Neutrophil (primary cell): Measurements from ENCODE around the gene MED28.

Experiments used
- H3K27ac ChIP-seq: fragments of 200-600 bp; sonication (generic); 2 replicates; pipeline ENCODE4 v1.5.1; 2016; ENCODE audit warnings: mild to moderate bottlenecking, moderate library complexity
- H3K27me3 ChIP-seq: fragments of 200-600 bp; sonication (generic); 2 replicates; pipeline ENCODE4 v1.6.0; 2016; ENCODE audit warnings: mild to moderate bottlenecking
- H3K36me3 ChIP-seq: fragments of 200-600 bp; sonication (generic); 2 replicates; pipeline ENCODE4 v1.5.1; 2017
- H3K4me1 ChIP-seq, 2 experiments: fragments of 200-600 bp in 1 of 2; sonication (generic) in 1 of 2; 1 replicate in 1 of 2; 2 replicates in 1 of 2; pipeline versions ENCODE4 v1.5.1 to v1.6.1; 2013 to 2016; ENCODE audit warnings: low read depth in 1 of 2, low read length in 1 of 2, mild to moderate bottlenecking in 1 of 2, moderate library complexity in 1 of 2; ENCODE audit not compliant: control insufficient read depth in 1 of 2, insufficient read depth in 1 of 2
- H3K4me3 ChIP-seq, 2 experiments: fragments of 200-600 bp in 1 of 2; sonication (generic) in 1 of 2; 1 replicate in 1 of 2; 2 replicates in 1 of 2; pipeline ENCODE4 v1.5.1; 2013 to 2016; ENCODE audit warnings: low read depth in 1 of 2, low read length in 1 of 2, mild to moderate bottlenecking in 1 of 2, moderate library complexity in 1 of 2
- H3K9me3 ChIP-seq: fragments of 200-600 bp; sonication (generic); 2 replicates; pipeline ENCODE4 v1.5.1; 2016
- CTCF ChIP-seq: fragments of 200-600 bp; sonication (generic); IDR thresholded peaks from 2 replicates; pipeline ENCODE4 v1.5.1; 2016; ENCODE audit warnings: antibody characterized with exemption

Gene MED28

GRCh38 chr4:17599826-17600225 lies 14.6 kb upstream of the MED28 start:
- Histone ChIP-seq H3K36me3 (peaks cover 27% of the 10 kb centered on the region), H3K9me3 (no peaks in the 10 kb centered on the region), H3K27me3 (no peaks in the 10 kb centered on the region), H3K4me1 (no peaks in the 10 kb centered on the region), H3K4me3 (no peak overlapping the region), H3K27ac (no peak overlapping the region)
- no peak for TF ChIP-seq CTCF

- H3K4me1 ChIP-seq, result no peaks in the 10 kb centered on the region
- no peaks in the 10 kb centered on the region for H3K27me3 ChIP-seq
- H3K36me3 ChIP-seq, result peaks cover 13% of the 10 kb centered on the region
- H3K4me3 ChIP-seq, result no peak overlapping the region
- no peaks in the 10 kb centered on the region for H3K9me3 ChIP-seq
- TF ChIP-seq CTCF, result no peak
- no peak overlapping the region for H3K27ac ChIP-seq
These were observed 9.2 kb upstream of the MED28 start for GRCh38 chr4:17605236-17605635.

DNA sequence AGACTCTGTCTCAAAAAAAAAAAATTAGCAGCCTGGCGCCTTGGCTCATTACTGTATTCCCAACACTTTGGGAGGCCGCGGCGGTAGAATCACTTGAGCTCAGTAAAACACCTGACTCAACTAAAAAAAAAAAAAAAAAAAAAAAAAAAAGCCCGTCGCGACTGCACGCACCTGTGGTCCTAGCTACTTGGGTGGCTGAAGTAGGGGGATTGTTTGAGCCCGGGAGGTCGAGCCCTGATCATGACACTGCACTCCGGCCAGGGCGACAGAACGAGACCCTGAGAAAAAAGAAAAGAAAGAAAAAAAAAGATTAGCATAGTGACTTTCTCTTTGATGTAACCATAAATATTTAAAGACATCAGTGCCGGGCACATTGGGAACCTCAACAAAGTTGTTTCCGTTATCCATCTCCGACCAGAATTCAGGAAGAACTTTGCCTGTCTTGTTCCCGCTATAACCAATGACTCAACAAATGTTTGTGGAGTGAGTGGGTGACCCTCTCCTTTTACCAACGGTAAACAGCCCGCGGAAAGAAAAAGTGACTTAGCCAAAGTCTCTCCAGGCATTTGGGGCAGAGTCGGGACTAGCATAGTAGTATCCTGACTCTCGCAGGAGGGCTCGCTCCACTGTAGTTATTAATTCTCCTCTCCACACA lies 553 bp upstream of the MED28 start:
- Histone ChIP-seq H3K27ac (peak overlapping the region; percentile 93), H3K36me3 (peaks cover 19% of the 10 kb centered on the region), H3K4me3 (peak overlapping the region; percentile 86 to 100), H3K9me3 (no peaks in the 10 kb centered on the region), H3K27me3 (no peaks in the 10 kb centered on the region), H3K4me1 (peaks cover 20 to 32% of the 10 kb centered on the region in 2 experiments)
- no peak for TF ChIP-seq CTCF

- H3K4me1 ChIP-seq, result peaks cover 20 to 32% of the 10 kb centered on the region in 2 experiments
- TF ChIP-seq CTCF, result no peak
- peaks cover 43% of the 10 kb centered on the region for H3K36me3 ChIP-seq
- H3K9me3 ChIP-seq, result no peaks in the 10 kb centered on the region
- H3K4me3 ChIP-seq, result no peak overlapping the region
- no peak overlapping the region for H3K27ac ChIP-seq
- no peaks in the 10 kb centered on the region for H3K27me3 ChIP-seq
These were observed 1.8 kb downstream of the MED28 start for GRCh38 chr4:17616283-17616682.

GRCh38 chr4:17618926-17619325 lies 4.5 kb downstream of the MED28 start:
- TF ChIP-seq CTCF, result no peak
- H3K4me1 ChIP-seq, result peaks cover 20 to 26% of the 10 kb centered on the region in 2 experiments
- no peaks in the 10 kb centered on the region for H3K9me3 ChIP-seq
- H3K27ac ChIP-seq, result no peak overlapping the region
- H3K4me3 ChIP-seq, result no peak overlapping the region
- H3K27me3 ChIP-seq, result no peaks in the 10 kb centered on the region
- peaks cover 69% of the 10 kb centered on the region for H3K36me3 ChIP-seq
